DMS153 treated with DMSO at 0.1 percent for 48 hours (cell line): Measurements from ENCODE around the gene HLA-DMA.

ENCODE experiments used
- DNase-seq: peaks from one replicate; lab custom pipeline; 2025; ENCODE audit not compliant: unreplicated experiment; lab: John Stamatoyannopoulos, UW

Gene HLA-DMA

DNA sequence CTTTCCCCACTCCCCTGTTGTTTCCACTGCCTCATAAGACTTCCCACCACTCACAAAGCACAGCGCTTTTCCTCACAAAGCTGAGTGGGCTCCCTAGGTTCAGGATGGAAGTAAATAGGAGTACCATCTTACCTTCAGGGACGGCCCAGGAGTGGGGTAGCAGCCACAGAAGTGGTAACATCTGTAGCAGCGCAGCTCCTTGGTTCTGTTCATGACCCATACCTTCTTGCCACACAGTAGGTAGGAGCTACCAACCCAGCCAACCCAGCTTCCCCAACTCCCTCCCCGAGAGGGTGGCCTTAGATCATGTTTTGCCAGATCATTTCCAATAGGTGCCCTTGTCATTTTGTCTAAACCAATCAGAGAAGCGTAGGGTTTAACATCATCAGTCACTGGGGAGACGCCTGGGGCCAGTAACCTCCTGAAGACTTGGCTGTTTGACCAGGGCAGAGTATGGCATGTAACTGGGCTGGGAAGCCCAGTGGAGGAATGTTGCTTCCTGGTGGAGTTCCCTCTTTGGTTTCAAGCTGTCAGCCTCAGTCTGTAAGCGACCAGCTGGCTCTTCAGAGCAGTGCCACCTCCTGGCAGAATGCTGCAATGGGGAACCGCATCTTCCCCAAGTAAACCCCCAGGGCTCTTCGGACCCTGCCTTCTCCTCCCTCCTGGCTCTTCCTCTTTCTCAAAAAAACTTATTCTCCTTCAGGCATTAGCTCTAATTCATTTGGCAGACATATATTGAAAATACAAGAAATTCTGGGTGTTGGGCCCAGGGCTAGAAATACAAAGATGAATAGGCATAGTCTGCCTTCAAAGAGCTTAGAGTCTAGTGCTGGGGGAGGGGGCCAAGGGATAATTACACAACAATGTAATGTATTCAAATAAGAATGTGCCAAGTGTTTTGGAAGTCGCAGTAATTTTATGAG is at the start of gene HLA-DMA:
HLA-DMA (minus strand) TSS at position 281 of the 923 bp plus-strand sequence; CDS start at position 220, 61 bp downstream.
- peak; percentile 30 for DNase-seq

DNA sequence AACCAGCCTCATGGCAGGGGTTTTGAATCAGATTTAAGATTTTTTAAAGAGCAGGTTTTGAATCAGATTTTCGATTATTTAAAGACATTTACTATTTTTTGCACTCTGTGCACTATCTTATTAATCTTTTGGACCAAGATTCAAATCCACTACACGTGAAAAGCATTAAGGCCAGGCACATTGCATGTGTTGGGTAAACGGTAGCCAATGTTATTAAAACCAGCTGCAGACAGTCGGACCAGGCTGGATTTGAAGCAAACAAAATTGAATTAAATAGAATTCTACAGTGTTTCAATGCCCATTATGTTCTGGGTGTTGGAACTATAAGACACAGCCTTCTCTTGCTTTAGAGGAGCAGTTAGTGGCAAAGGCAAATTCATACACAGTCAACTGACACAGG is 48.8 kb upstream of the HLA-DMA start:
- no peak for DNase-seq

DNA sequence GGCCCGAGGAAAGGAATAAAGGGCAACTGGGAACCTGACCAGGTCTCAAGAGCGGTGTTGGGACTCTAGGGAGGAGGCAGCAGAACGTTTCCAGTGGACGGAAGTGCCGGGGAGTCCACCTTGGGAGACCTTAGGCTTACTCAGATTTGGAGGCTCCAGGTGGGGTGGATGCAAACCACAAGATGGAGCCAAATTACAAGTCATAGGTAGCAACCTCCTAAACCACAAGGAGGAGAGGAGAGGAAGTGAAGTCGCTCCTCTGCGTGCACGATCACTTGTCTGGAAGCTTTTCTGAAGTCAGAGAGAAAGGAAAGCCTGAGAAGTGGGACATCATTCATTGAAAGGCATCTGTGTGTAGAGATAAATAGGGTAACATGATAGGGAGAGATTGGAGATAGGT is 47.2 kb upstream of the HLA-DMA start:
- peak; percentile 5 for DNase-seq

DNA sequence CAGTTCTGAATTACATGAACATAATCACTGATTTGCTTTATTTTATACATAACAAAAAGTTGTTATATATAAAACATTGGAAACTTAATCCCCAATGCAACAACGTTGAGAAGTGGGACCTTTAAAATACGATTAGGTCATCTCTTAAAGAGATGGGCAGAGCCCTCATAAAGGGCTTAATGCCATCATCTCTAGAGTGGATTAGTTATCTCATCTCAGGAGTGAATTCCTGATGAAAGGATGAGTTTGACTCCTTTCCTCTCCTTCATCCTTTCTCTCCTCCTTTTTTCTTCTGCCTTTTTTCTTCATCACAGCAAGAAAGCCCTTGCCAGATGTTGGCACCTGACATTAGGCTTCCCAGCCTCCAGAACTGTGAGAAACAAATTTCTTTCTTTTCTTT is 42.6 kb upstream of the HLA-DMA start:
- DNase-seq = no peak

GRCh38 chr6:32993363-32993973 is 40.6 kb upstream of the HLA-DMA start:
- no peak for DNase-seq

DNA sequence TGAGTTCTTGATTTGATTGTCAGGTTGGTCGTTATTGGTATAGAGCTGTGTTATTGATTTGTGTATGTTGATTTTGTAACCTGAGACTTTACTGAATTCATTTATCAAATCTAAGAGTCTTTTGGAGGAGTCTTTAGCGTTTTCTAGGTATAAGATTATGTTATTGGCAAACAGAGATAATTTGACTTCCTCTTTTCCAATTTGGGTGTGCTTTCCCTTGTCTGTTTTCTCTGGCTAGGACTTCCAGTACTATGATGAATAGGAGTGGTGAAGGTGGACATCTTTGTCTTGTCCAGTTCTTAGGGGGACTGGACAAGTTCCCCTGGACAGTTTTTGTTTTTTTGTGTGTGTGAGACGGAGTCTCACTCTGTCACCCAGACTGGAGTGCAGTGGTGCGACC is 39.1 kb upstream of the HLA-DMA start:
- no peak for DNase-seq

GRCh38 chr6:32989368-32989767 is 36.5 kb upstream of the HLA-DMA start:
- DNase-seq = no peak

- peak; percentile 97 for DNase-seq
Observed at GRCh38 chr6:32984622-32985389, 31.9 kb upstream of the HLA-DMA start.

DNA sequence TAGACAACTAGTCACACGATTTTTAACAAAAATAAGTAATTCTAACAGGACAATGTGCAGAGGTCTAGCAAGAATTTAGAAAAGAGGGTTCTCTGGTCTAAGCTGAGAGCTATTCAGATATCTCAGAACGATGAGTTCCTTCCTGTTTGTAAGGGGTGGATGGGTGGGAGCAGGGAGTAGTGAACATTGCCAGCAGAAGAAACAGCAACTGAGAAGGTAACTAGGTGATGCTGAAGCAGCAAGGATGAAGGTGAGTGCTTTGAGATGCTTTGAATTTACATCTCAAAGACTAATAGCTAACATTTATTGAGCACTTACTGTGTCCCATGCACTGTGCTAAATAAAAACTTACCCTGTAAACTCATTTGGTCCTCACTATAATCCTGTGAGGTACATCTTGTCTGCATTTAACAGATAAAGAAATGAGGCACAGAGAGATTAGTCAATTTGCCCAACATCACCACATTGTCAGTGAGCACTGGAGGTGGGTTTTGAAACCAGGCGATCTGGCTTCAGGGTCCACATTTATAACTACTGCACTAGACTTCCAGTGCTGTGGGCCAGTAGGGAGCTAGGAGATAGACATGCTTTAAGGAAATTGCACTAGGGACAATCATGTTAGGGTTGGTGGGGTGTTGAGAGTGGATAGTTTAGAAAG is 31.2 kb upstream of the HLA-DMA start:
- no peak for DNase-seq

- DNase-seq = no peak
Observed at GRCh38 chr6:32983493-32983848, 30.6 kb upstream of the HLA-DMA start.

DNA sequence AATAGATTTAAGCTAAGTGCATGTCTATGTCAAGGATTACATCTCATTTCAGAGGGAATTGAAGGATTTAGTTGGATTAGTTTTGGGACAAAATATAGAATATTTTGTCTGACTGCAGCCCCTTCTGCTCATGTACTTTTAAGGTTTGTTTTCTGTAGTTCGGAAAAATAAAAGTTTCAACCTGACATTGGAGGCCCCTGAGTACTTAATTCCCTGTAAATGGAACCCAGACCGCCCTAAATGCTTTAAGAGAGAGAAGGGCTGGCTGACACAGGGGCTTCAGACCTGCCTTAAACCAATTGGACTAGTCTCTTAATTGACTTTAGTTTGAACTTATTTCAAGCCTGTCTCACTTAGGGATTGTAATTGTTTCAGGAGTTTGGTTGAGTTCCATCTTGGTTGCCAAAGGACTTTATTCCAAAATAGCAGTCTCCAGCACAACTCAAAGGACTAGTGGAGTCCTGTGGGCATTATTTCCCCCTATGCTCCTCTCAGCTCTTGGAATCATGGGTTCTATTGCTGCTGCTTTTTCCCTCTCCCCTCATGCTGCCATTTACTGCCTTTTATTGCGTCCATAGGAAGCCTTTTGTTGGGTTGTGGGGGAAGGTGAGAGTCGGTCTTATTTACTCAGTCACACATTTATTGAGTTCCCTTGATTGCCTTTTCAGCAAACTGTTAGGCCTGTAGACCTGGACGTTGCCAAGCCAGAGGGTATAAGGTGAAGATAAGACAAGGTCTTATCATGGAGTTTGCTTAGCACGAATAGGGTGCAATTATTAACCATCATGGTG is 30.0 kb upstream of the HLA-DMA start:
- DNase-seq = peak; percentile 30

GRCh38 chr6:32982084-32982701 is 29.3 kb upstream of the HLA-DMA start:
- peak; percentile 50 for DNase-seq

DNA sequence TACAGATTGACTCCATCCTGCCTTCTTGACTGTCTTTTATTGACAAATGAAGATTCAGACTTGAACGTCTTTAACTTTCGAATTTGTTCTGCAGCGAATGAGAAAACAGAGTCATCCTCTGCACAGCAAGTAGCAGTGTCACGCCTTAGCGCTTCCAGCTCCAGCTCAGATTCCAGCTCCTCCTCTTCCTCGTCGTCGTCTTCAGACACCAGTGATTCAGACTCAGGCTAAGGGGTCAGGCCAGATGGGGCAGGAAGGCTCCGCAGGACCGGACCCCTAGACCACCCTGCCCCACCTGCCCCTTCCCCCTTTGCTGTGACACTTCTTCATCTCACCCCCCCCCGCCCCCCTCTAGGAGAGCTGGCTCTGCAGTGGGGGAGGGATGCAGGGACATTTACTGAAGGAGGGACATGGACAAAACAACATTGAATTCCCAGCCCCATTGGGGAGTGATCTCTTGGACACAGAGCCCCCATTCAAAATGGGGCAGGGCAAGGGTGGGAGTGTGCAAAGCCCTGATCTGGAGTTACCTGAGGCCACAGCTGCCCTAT is 27.7 kb upstream of the HLA-DMA start:
- no peak for DNase-seq

- DNase-seq = no peak
Observed at GRCh38 chr6:32979720-32980487, 27.0 kb upstream of the HLA-DMA start.

DNA sequence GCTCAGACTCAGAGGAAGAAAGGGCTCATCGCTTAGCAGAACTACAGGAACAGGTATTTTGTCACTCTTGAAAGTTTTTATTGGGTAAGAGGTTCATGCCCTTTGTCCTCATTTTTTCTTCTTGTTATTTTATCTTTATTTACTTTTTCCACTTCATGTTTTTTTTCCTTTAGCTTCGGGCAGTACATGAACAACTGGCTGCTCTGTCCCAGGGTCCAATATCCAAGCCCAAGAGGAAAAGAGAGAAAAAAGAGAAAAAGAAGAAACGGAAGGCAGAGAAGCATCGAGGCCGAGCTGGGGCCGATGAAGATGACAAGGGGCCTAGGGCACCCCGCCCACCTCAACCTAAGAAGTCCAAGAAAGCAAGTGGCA is 25.0 kb upstream of the HLA-DMA start:
- DNase-seq = no peak

- DNase-seq = no peak
Observed at GRCh38 chr6:32977272-32977952, 24.5 kb upstream of the HLA-DMA start.

DNA sequence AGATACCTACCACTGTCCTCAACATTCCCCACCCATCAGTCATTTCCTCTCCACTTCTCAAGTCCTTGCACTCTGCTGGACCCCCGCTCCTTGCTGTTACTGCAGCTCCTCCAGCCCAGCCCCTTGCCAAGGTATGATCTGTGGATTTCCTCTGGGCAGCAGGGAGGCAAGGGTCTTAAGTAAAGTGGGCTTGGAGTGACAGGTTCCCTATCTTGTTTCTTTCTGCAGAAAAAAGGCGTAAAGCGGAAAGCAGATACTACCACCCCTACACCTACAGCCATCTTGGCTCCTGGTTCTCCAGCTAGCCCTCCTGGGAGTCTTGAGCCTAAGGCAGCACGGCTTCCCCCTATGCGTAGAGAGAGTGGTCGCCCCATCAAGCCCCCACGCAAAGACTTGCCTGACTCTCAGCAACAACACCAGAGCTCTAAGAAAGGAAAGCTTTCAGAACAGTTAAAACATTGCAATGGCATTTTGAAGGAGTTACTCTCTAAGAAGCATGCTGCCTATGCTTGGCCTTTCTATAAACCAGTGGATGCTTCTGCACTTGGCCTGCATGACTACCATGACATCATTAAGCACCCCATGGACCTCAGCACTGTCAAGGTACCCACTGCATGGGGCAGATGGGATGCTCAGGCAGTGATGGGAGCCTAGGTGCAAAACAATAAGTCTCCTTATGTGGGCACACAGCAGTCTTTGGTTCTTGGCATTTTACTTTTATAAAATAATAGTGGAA is 23.6 kb upstream of the HLA-DMA start:
- DNase-seq = no peak

GRCh38 chr6:32975886-32976285 is 23.0 kb upstream of the HLA-DMA start:
- DNase-seq = no peak
